ENCODE data around the gene CDK5RAP1. TPM values are rescaled to one million over a fixed set of nuclear protein-coding genes. Genes with fewer than 3 reads are reported as not detected.
A peak's percentile ranks its signal among the peaks of the same experiment; 100 is the strongest.

CDK5RAP1 gene
- total RNA-seq, 1 donor from 2014 or later: 39.8 TPM

GRCh38 chr20:33423141-33423834, 22.0 kb upstream of the CDK5RAP1 start:
- Mint-ChIP-seq H3K4me1 (no peaks in the 10 kb centered on the region), H3K27ac (no peak overlapping the region), H3K4me3 (no peak overlapping the region), H3K27me3 (ENCODE audit: low read depth) (no peaks in the 10 kb centered on the region), H3K9me3 (no peaks in the 10 kb centered on the region), H3K36me3 (no peaks in the 10 kb centered on the region)
- no peak for TF ChIP-seq CTCF (IDR thresholded peaks at IDR 0.05; ENCODE audit: unreplicated experiment)
- DNase-seq (ENCODE audit: low spot score in 2 of 2, unreplicated experiment in 2 of 2): no peak

DNA sequence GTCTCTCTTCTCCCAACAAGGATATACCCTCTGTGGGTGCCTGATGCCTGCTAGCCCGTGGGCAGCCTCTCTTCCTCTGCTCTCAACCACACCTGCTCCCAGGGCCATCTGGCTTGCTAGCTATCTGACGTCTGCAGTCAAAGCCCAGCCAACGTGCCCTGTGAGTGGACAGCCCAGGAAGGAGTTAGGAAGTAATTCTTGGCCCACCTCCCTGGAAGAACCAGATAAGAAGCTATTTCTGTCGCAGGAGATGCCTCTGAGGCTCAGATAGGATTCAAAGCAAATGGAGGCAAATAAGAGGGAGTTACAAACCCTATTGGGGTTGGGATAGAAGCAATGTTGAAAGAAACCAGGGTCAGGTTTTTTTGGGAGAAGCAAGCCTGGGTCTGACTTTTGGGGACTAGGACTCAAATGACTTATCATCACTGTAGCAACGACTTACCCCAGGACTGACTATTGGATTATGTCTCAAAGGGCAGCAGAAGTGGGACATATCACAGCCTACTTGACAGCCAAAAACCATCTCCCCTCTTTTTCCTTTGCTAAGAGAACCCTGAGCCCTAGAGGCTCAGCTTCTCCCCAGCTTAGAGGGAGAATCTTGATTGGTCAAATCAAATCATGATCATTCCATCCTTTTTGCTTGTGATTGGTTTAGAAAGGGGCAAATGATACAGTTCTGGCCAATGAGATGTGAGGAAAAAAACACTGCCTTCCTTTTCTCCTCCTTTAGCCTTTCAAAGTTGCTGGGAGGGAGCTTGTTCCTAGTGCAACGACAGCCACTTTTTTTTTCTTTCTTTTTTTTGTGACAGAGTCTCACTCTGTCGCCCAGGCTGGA, 18.0 kb upstream of the CDK5RAP1 start:
- Mint-ChIP-seq H3K4me1 (no peaks in the 10 kb centered on the region), H3K27me3 (ENCODE audit: low read depth) (no peaks in the 10 kb centered on the region), H3K27ac (no peak overlapping the region), H3K4me3 (no peak overlapping the region), H3K36me3 (no peaks in the 10 kb centered on the region), H3K9me3 (no peaks in the 10 kb centered on the region)
- no peak for TF ChIP-seq CTCF (IDR thresholded peaks at IDR 0.05; ENCODE audit: unreplicated experiment)
- DNase-seq (ENCODE audit: low spot score in 2 of 2, unreplicated experiment in 2 of 2): no peak

- Mint-ChIP-seq H3K4me1 (no peaks in the 10 kb centered on the region), H3K4me3 (no peak overlapping the region), H3K27ac (no peak overlapping the region), H3K9me3 (no peaks in the 10 kb centered on the region), H3K36me3 (no peaks in the 10 kb centered on the region), H3K27me3 (ENCODE audit: low read depth) (no peaks in the 10 kb centered on the region)
- no peak for DNase-seq (ENCODE audit: low spot score in 2 of 2, unreplicated experiment in 2 of 2)
- TF ChIP-seq CTCF (IDR thresholded peaks at IDR 0.05; ENCODE audit: unreplicated experiment): no peak
Observed at GRCh38 chr20:33418033-33418432, 16.7 kb upstream of the CDK5RAP1 start.

DNA sequence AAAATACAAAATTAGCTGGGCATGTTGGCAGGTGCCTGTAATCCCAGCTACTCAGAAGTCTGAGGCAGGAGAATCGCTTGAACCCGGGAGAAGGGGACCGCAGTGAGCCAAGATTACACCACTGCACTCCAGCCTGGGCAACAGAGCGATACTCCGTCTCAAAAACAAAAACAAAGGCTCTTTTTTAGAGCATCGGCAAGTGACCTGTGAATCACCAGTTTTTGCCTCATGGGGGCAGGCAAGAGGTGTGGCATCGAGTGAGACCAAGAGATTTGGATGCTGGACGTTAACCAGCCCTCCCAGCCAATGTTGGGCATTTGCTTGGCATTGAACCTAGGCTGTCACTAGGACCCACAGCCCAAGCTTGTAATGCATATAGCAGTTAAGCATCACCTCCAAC, 14.6 kb upstream of the CDK5RAP1 start:
- Mint-ChIP-seq H3K27me3 (ENCODE audit: low read depth) (no peaks in the 10 kb centered on the region), H3K9me3 (no peaks in the 10 kb centered on the region), H3K27ac (no peak overlapping the region), H3K4me3 (no peak overlapping the region), H3K4me1 (no peaks in the 10 kb centered on the region), H3K36me3 (peaks cover 7% of the 10 kb centered on the region)
- DNase-seq (ENCODE audit: low spot score in 2 of 2, unreplicated experiment in 2 of 2): no peak
- peak; percentile 20 for TF ChIP-seq CTCF (IDR thresholded peaks at IDR 0.05; ENCODE audit: unreplicated experiment)

GRCh38 chr20:33412484-33412838, 11.1 kb upstream of the CDK5RAP1 start:
- TF ChIP-seq CTCF (IDR thresholded peaks at IDR 0.05; ENCODE audit: unreplicated experiment): no peak
- no peak overlapping the region for H3K4me3 Mint-ChIP-seq
- H3K9me3 Mint-ChIP-seq: no peaks in the 10 kb centered on the region
- DNase-seq (ENCODE audit: low spot score in 2 of 2, unreplicated experiment in 2 of 2): no peak
- no peaks in the 10 kb centered on the region for H3K4me1 Mint-ChIP-seq
- peaks cover 13% of the 10 kb centered on the region for H3K36me3 Mint-ChIP-seq
- H3K27ac Mint-ChIP-seq: no peak overlapping the region
- no peaks in the 10 kb centered on the region for H3K27me3 Mint-ChIP-seq (ENCODE audit: low read depth)
